Measurements from ENCODE around the gene OR6Q1.
"Not testable (repeated sequence)": the region's sequence is repeated elsewhere in the genome, so short reads cannot be mapped to it uniquely, and the experiment has no call there.

The OR6Q1 gene

GRCh38 chr11:58030653-58031052 is at the start of gene OR6Q1:
OR6Q1 (plus strand) TSS chr11:58030953; CDS start chr11:58030953, 0 bp downstream.
- DNase-seq, result no peak

- no peak for DNase-seq
These were observed 49.2 kb upstream of the OR6Q1 start for GRCh38 chr11:57981536-57981935.

GRCh38 chr11:57982776-57983175 is 48.0 kb upstream of the OR6Q1 start:
- DNase-seq, result no peak

GRCh38 chr11:57983191-57983590 is 47.6 kb upstream of the OR6Q1 start:
- DNase-seq, result no peak

- not testable (repeated sequence) for DNase-seq
These were observed 31.2 kb upstream of the OR6Q1 start for GRCh38 chr11:57999523-57999922.

- DNase-seq, result not testable (repeated sequence)
These were observed 30.7 kb upstream of the OR6Q1 start for GRCh38 chr11:58000021-58000420.

GRCh38 chr11:58000699-58001098 is 30.1 kb upstream of the OR6Q1 start:
- no peak for DNase-seq

- no peak for DNase-seq
These were observed 27.7 kb upstream of the OR6Q1 start for GRCh38 chr11:58003036-58003435.

- DNase-seq, result no peak
These were observed 27.2 kb upstream of the OR6Q1 start for GRCh38 chr11:58003591-58003990.

- DNase-seq, result no peak
These were observed 26.1 kb upstream of the OR6Q1 start for GRCh38 chr11:58004664-58005063.

- no peak for DNase-seq
These were observed 23.8 kb upstream of the OR6Q1 start for GRCh38 chr11:58006940-58007339.

- no peak for DNase-seq
These were observed 19.0 kb upstream of the OR6Q1 start for GRCh38 chr11:58011771-58012170.

GRCh38 chr11:58023435-58023931 is 7.3 kb upstream of the OR6Q1 start, which contains the start of gene OR9Q1:
OR9Q1 (plus strand) TSS chr11:58023881; CDS start chr11:58179445, 155,564 bp downstream.
- no peak for DNase-seq

GRCh38 chr11:58024601-58025091 is 6.1 kb upstream of the OR6Q1 start:
- no peak for DNase-seq

- DNase-seq, result no peak
These were observed 3.4 kb upstream of the OR6Q1 start for GRCh38 chr11:58027341-58027740.

GRCh38 chr11:58028687-58029411 is 1.9 kb upstream of the OR6Q1 start:
- DNase-seq, result no peak

- no peak for DNase-seq
These were observed 3.7 kb downstream of the OR6Q1 start for GRCh38 chr11:58034471-58034870.

GRCh38 chr11:58039589-58039988 is 8.8 kb downstream of the OR6Q1 start:
- no peak for DNase-seq

GRCh38 chr11:58043379-58043778 is 12.6 kb downstream of the OR6Q1 start:
- DNase-seq, result no peak

- DNase-seq, result no peak
These were observed 15.5 kb downstream of the OR6Q1 start for GRCh38 chr11:58046231-58046630.

- no peak for DNase-seq
These were observed 17.1 kb downstream of the OR6Q1 start for GRCh38 chr11:58047818-58048217.

GRCh38 chr11:58055806-58056401 is 25.2 kb downstream of the OR6Q1 start:
- DNase-seq, result no peak

- DNase-seq, result no peak
These were observed 26.7 kb downstream of the OR6Q1 start for GRCh38 chr11:58057481-58057880.

Measured in NCI-H1105 treated with DMSO at 0.1 percent for 48 hours (cell line).